DOHH2 (cell line): ENCODE results near the gene ROCK2.

Experiments
- H3F3A ChIP-seq: fragments of 200-600 bp; sonication (generic), shearing (Covaris generic); 2 replicates; pipeline ENCODE4 v1.6.0; 2016; ENCODE audit warnings: antibody characterized with exemption, mild to moderate bottlenecking; ENCODE audit not compliant: control insufficient read depth, insufficient read depth
- H3K27ac ChIP-seq: fragments of 200-600 bp; sonication (generic); 2 replicates; pipeline ENCODE4 v1.5.1; 2014; ENCODE audit warnings: low read depth, mild to moderate bottlenecking, low read length, moderate library complexity
- H3K27me3 ChIP-seq: fragments of 200-600 bp; sonication (generic); 2 replicates; pipeline ENCODE4 v1.6.1; 2014; ENCODE audit warnings: mild to moderate bottlenecking, low read length, mixed read lengths; ENCODE audit not compliant: control insufficient read depth
- H3K36me3 ChIP-seq: fragments of 200-600 bp; sonication (generic); 2 replicates; pipeline ENCODE4 v1.6.1; 2014; ENCODE audit warnings: mild to moderate bottlenecking, low read length, moderate library complexity, mixed read lengths; ENCODE audit not compliant: control insufficient read depth
- H3K4me1 ChIP-seq: fragments of 200-600 bp; sonication (generic); 2 replicates; pipeline ENCODE4 v1.6.1; 2014; ENCODE audit warnings: mild to moderate bottlenecking, low read length, mixed read lengths; ENCODE audit not compliant: control insufficient read depth
- H3K4me2 ChIP-seq: fragments of 200-600 bp; sonication (generic); 2 replicates; pipeline ENCODE4 v1.6.0; 2014; ENCODE audit warnings: mild to moderate bottlenecking, low read length, moderate library complexity
- H3K4me3 ChIP-seq: fragments of 200-600 bp; sonication (generic); 2 replicates; pipeline ENCODE4 v1.5.1; 2014; ENCODE audit warnings: mild to moderate bottlenecking, low read length, mixed read lengths
- H3K79me2 ChIP-seq: fragments of 200-600 bp; sonication (generic); 2 replicates; pipeline ENCODE4 v1.6.1; 2014; ENCODE audit warnings: mild to moderate bottlenecking, low read length, mixed read lengths; ENCODE audit not compliant: control insufficient read depth
- H3K9me2 ChIP-seq: fragments of 200-600 bp; sonication (generic); replicated peaks from 2 replicates; pipeline ENCODE4 v1.6.1; 2014; ENCODE audit warnings: mild to moderate bottlenecking, low read length, mixed read lengths; ENCODE audit not compliant: control insufficient read depth
- H3K9me3 ChIP-seq: fragments of 200-600 bp; sonication (generic); 2 replicates; pipeline ENCODE4 v1.6.1; 2014; ENCODE audit warnings: antibody characterized with exemption, low read length, mixed read lengths; ENCODE audit not compliant: control insufficient read depth, insufficient read depth
- H4K20me1 ChIP-seq: fragments of 200-600 bp; sonication (generic); 2 replicates; pipeline ENCODE4 v1.6.0; 2014; ENCODE audit warnings: low read depth, mild to moderate bottlenecking, antibody characterized with exemption, low read length, moderate library complexity; ENCODE audit not compliant: control insufficient read depth, insufficient read depth
- CTCF ChIP-seq: fragments of 200-600 bp; sonication (generic); IDR thresholded peaks from one replicate; pipeline ENCODE4 v1.5.1; 2014; ENCODE audit warnings: antibody characterized with exemption, mild to moderate bottlenecking, low read depth, low read length; ENCODE audit not compliant: poor library complexity, severe bottlenecking
- EZH2phosphoT487 ChIP-seq: fragments of 200-600 bp; sonication (generic); IDR thresholded peaks from 2 replicates; pipeline ENCODE4 v1.6.1; 2017; ENCODE audit warnings: borderline replicate concordance, mild to moderate bottlenecking, antibody characterized with exemption, low read length, moderate library complexity, mixed read lengths

The ROCK2 gene

GRCh38 chr2:11187083-11187619 is 157.3 kb downstream of the ROCK2 start:
- Histone ChIP-seq H3K4me2 (no peak overlapping the region), H3K4me3 (no peak overlapping the region), H4K20me1 (no peaks in the 10 kb centered on the region), H3K9me2 (no peaks in the 10 kb centered on the region), H3K36me3 (peaks cover 50% of the 10 kb centered on the region), H3K79me2 (no peaks in the 10 kb centered on the region), H3K4me1 (no peaks in the 10 kb centered on the region), H3K27me3 (no peaks in the 10 kb centered on the region), H3K9me3 (no peaks in the 10 kb centered on the region), H3K27ac (no peak overlapping the region), H3F3A (no peaks in the 10 kb centered on the region)
- no peak for TF ChIP-seq EZH2phosphoT487
- TF ChIP-seq CTCF, result no peak

DNA sequence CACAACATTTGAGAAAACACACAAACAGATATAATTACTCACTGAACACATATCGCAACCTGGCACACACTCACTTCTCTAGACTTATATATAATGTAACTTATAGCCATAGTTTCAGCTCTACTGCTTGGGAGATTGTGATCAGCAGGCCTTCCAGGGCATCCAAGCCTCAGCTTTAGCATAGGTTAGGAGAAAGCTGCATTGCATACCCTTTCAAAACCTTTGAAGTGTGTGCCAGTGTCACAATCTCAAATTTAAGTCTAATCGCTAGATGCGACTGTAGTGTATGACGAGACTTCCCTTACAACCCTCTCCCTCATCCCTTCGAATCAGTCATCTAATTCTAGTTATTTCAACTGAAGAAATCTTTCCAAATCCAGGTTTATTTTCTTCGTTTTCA is 158.3 kb downstream of the ROCK2 start:
- Histone ChIP-seq H3K27me3 (no peaks in the 10 kb centered on the region), H4K20me1 (no peaks in the 10 kb centered on the region), H3K9me2 (no peaks in the 10 kb centered on the region), H3K27ac (no peak overlapping the region), H3K79me2 (no peaks in the 10 kb centered on the region), H3K4me2 (no peak overlapping the region), H3K9me3 (no peaks in the 10 kb centered on the region), H3F3A (no peaks in the 10 kb centered on the region), H3K4me3 (no peak overlapping the region), H3K4me1 (no peaks in the 10 kb centered on the region), H3K36me3 (peaks cover 43% of the 10 kb centered on the region)
- TF ChIP-seq CTCF (no peak), EZH2phosphoT487 (no peak)

DNA sequence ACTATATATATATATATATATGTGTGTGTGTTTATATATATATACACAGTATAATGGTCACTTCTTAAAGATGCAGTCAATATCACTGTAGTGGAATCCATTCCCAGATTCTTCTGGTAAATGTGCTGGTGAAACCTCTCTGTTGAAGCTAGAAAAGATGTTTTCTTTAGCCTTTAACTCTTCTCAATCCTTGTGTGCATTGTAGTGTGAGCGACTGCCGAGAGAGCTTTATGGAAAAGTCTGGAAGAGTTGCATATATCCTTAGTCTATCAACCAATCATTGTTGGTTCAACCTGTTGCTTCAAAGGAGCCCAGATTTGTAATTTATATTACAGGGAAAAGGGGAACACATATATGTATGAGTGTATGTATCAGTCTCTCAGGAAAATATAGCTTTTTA is 161.5 kb downstream of the ROCK2 start:
- Histone ChIP-seq H3K4me1 (no peaks in the 10 kb centered on the region), H4K20me1 (no peaks in the 10 kb centered on the region), H3K27ac (no peak overlapping the region), H3K9me3 (no peaks in the 10 kb centered on the region), H3K9me2 (no peaks in the 10 kb centered on the region), H3K36me3 (peaks cover 24% of the 10 kb centered on the region), H3K4me2 (no peak overlapping the region), H3F3A (no peaks in the 10 kb centered on the region), H3K27me3 (no peaks in the 10 kb centered on the region), H3K4me3 (no peak overlapping the region), H3K79me2 (no peaks in the 10 kb centered on the region)
- no peak for TF ChIP-seq CTCF
- no peak for TF ChIP-seq EZH2phosphoT487
